ENCODE results near the gene SLCO4A1. TPM values are rescaled to one million over a fixed set of nuclear protein-coding genes. Genes with fewer than 3 reads are reported as not detected.

The SLCO4A1 gene
- total and polyA plus RNA-seq, 2 experiments from 2014 or later: 0.22 to 0.43 TPM

GRCh38 chr20:62702013-62702300, 59.7 kb downstream of the SLCO4A1 start:
- no peak for DNase-seq
- 0 out of 2 replicates have a peak, but pooled peaks cover 5% of the 10 kb centered on the region for H3K27me3 ChIP-seq (replicated peaks; ENCODE audit: insufficient read depth)
- H3K36me3 ChIP-seq (ENCODE audit: low read depth): no peaks in the 10 kb centered on the region
- H3K4me3 ChIP-seq: no peak overlapping the region
- no peaks in the 10 kb centered on the region for H3K79me2 ChIP-seq (ENCODE audit: insufficient read depth)
- no peak overlapping the region for H2AFZ ChIP-seq
- H3F3A ChIP-seq (ENCODE audit: insufficient read depth): peaks cover 16% of the 10 kb centered on the region
- H3K4me1 ChIP-seq (ENCODE audit: insufficient read depth): peaks cover 21% of the 10 kb centered on the region
- 85 to 90% methylated on average over 11 of the region's 11 CpGs for WGBS, 2 experiments (ENCODE audit: low coverage in 1 of 2, low lambda C conversion rate in 2 of 2, missing lambda C conversion rate in 2 of 2)
- H3K9me3 ChIP-seq (ENCODE audit: low read depth): no peaks in the 10 kb centered on the region
- no peak overlapping the region for H3K9ac ChIP-seq
- no peaks in the 10 kb centered on the region for H3K9me2 ChIP-seq (ENCODE audit: insufficient read depth)
- no peak overlapping the region for H3K27ac ChIP-seq
- no peak for TF ChIP-seq EZH2 (IDR thresholded peaks at IDR 0.05; ENCODE audit: insufficient read depth, poor library complexity, severe bottlenecking)
- no peak for TF ChIP-seq EZH2phosphoT487 (IDR thresholded peaks at IDR 0.05; ENCODE audit: insufficient read depth, low read depth)
- H3K4me2 ChIP-seq (ENCODE audit: unreplicated experiment): no peak overlapping the region
- in situ Hi-C loops (cut with MboI): no loop called here
- no peaks in the 10 kb centered on the region for H4K20me1 ChIP-seq (ENCODE audit: insufficient read depth)

- in situ Hi-C loops (cut with MboI): no loop called here
- Histone ChIP-seq H3K79me2 (ENCODE audit: insufficient read depth) (no peaks in the 10 kb centered on the region), H3K9me2 (ENCODE audit: insufficient read depth) (no peaks in the 10 kb centered on the region), H3K4me1 (ENCODE audit: insufficient read depth) (peaks cover 21% of the 10 kb centered on the region), H2AFZ (peak overlapping the region; percentile 52; the same call in 1 of the 2 replicates), H3F3A (ENCODE audit: insufficient read depth) (peaks cover 16% of the 10 kb centered on the region), H3K27ac (peak overlapping the region; percentile 69), H3K36me3 (ENCODE audit: low read depth) (no peaks in the 10 kb centered on the region), H3K9ac (no peak overlapping the region), H3K9me3 (ENCODE audit: low read depth) (no peaks in the 10 kb centered on the region), H3K27me3 (replicated peaks; ENCODE audit: insufficient read depth) (peaks cover 3% of the 10 kb centered on the region; the same call in 1 of the 2 replicates), H3K4me3 (peak overlapping the region; percentile 8; the same call in 1 of the 2 replicates), H4K20me1 (ENCODE audit: insufficient read depth) (no peaks in the 10 kb centered on the region), H3K4me2 (ENCODE audit: unreplicated experiment) (peak overlapping the region; percentile 55)
- TF ChIP-seq EZH2 (IDR thresholded peaks at IDR 0.05; ENCODE audit: insufficient read depth, poor library complexity, severe bottlenecking) (no peak), EZH2phosphoT487 (IDR thresholded peaks at IDR 0.05; ENCODE audit: insufficient read depth, low read depth) (no peak)
- 38 to 42% methylated on average over 25 of the region's 25 CpGs for WGBS, 2 experiments (ENCODE audit: low coverage in 1 of 2, low lambda C conversion rate in 2 of 2, missing lambda C conversion rate in 2 of 2)
- DNase-seq: peak; percentile 96
Measured at GRCh38 chr20:62702895-62703852, 60.9 kb downstream of the SLCO4A1 start.

GRCh38 chr20:62703853-62704228, 61.5 kb downstream of the SLCO4A1 start:
- no peaks in the 10 kb centered on the region for H3K79me2 ChIP-seq (ENCODE audit: insufficient read depth)
- H3K4me3 ChIP-seq: peak overlapping the region; percentile 8; the same call in 1 of the 2 replicates
- no peaks in the 10 kb centered on the region for H3K36me3 ChIP-seq (ENCODE audit: low read depth)
- peak overlapping the region; percentile 69 for H3K27ac ChIP-seq
- H4K20me1 ChIP-seq (ENCODE audit: insufficient read depth): no peaks in the 10 kb centered on the region
- H3K4me1 ChIP-seq (ENCODE audit: insufficient read depth): peaks cover 21% of the 10 kb centered on the region
- no peaks in the 10 kb centered on the region for H3K9me3 ChIP-seq (ENCODE audit: low read depth)
- peaks cover 16% of the 10 kb centered on the region for H3F3A ChIP-seq (ENCODE audit: insufficient read depth)
- H3K9ac ChIP-seq: no peak overlapping the region
- peak overlapping the region; percentile 52; the same call in 1 of the 2 replicates for H2AFZ ChIP-seq
- H3K9me2 ChIP-seq (ENCODE audit: insufficient read depth): no peaks in the 10 kb centered on the region
- in situ Hi-C loops (cut with MboI): no loop called here
- TF ChIP-seq EZH2 (IDR thresholded peaks at IDR 0.05; ENCODE audit: insufficient read depth, poor library complexity, severe bottlenecking) (no peak), EZH2phosphoT487 (IDR thresholded peaks at IDR 0.05; ENCODE audit: insufficient read depth, low read depth) (no peak)
- H3K27me3 ChIP-seq (replicated peaks; ENCODE audit: insufficient read depth): peaks cover 4% of the 10 kb centered on the region; the same call in 1 of the 2 replicates
- H3K4me2 ChIP-seq (ENCODE audit: unreplicated experiment): peak overlapping the region; percentile 55
- 49 to 65% methylated on average over 5 of the region's 5 CpGs for WGBS, 2 experiments (ENCODE audit: low coverage in 1 of 2, low lambda C conversion rate in 2 of 2, missing lambda C conversion rate in 2 of 2)
- DNase-seq: peak; percentile 27

GRCh38 chr20:62704341-62704948, 62.1 kb downstream of the SLCO4A1 start:
- H3K4me1 ChIP-seq (ENCODE audit: insufficient read depth): peaks cover 21% of the 10 kb centered on the region
- H3K4me3 ChIP-seq: no peak overlapping the region
- H3K79me2 ChIP-seq (ENCODE audit: insufficient read depth): no peaks in the 10 kb centered on the region
- no peak overlapping the region for H3K9ac ChIP-seq
- DNase-seq: peak; percentile 92
- H3K27me3 ChIP-seq (replicated peaks; ENCODE audit: insufficient read depth): peaks cover 4% of the 10 kb centered on the region; the same call in 1 of the 2 replicates
- in situ Hi-C loops (cut with MboI): no loop called here
- no peak overlapping the region for H3K4me2 ChIP-seq (ENCODE audit: unreplicated experiment)
- TF ChIP-seq EZH2 (IDR thresholded peaks at IDR 0.05; ENCODE audit: insufficient read depth, poor library complexity, severe bottlenecking): no peak
- no peak for TF ChIP-seq EZH2phosphoT487 (IDR thresholded peaks at IDR 0.05; ENCODE audit: insufficient read depth, low read depth)
- H2AFZ ChIP-seq: no peak overlapping the region
- H3K36me3 ChIP-seq (ENCODE audit: low read depth): no peaks in the 10 kb centered on the region
- H3K9me3 ChIP-seq (ENCODE audit: low read depth): no peaks in the 10 kb centered on the region
- H3K27ac ChIP-seq: peak overlapping the region; percentile 69
- H3F3A ChIP-seq (ENCODE audit: insufficient read depth): peaks cover 16% of the 10 kb centered on the region
- 6% methylated on average over 20 to 21 of the region's 21 CpGs for WGBS, 2 experiments (ENCODE audit: low coverage in 1 of 2, low lambda C conversion rate in 2 of 2, missing lambda C conversion rate in 2 of 2)
- no peaks in the 10 kb centered on the region for H4K20me1 ChIP-seq (ENCODE audit: insufficient read depth)
- no peaks in the 10 kb centered on the region for H3K9me2 ChIP-seq (ENCODE audit: insufficient read depth)

All from GM23248 (cell line).